ENCODE data around the gene GTPBP10. TPM values are rescaled to one million over a fixed set of nuclear protein-coding genes. Genes with fewer than 3 reads are reported as not detected.
"Not testable (repeated sequence)": the region's sequence is repeated elsewhere in the genome, so short reads cannot be mapped to it uniquely, and the experiment has no call there.

Gene GTPBP10
- total RNA-seq, 2 experiments from 2014 or later = 29.3 to 31.1 TPM

- Mint-ChIP-seq H3K36me3 (no peaks in the 10 kb centered on the region), H3K27me3 (peaks cover 7% of the 10 kb centered on the region), H3K4me1 (no peaks in the 10 kb centered on the region), H3K27ac (no peak overlapping the region), H3K9me3 (no peaks in the 10 kb centered on the region), H3K4me3 (no peak overlapping the region)
- POLR2A ChIA-PET = no interaction called here
- ATAC-seq (ENCODE audit: low read depth) (no peak), DNase-seq (no peak)
Measured at GRCh38 chr7:90334193-90334843, 12.2 kb upstream of the GTPBP10 start.

- H3K36me3 Mint-ChIP-seq; H3K4me1 Mint-ChIP-seq; H3K4me3 Mint-ChIP-seq; H3K27me3 Mint-ChIP-seq; H3K27ac Mint-ChIP-seq; POLR2A ChIA-PET; DNase-seq; H3K9me3 Mint-ChIP-seq; ATAC-seq (ENCODE audit: low read depth): not testable (repeated sequence)
Measured at GRCh38 chr7:90334926-90335325, 11.6 kb upstream of the GTPBP10 start.

GRCh38 chr7:90337106-90337505 is 9.4 kb upstream of the GTPBP10 start:
- DNase-seq = no peak
- H3K27ac Mint-ChIP-seq = no peak overlapping the region
- H3K36me3 Mint-ChIP-seq = no peaks in the 10 kb centered on the region
- POLR2A ChIA-PET = no interaction called here
- no peak overlapping the region for H3K4me3 Mint-ChIP-seq
- H3K9me3 Mint-ChIP-seq = no peaks in the 10 kb centered on the region
- H3K4me1 Mint-ChIP-seq = no peaks in the 10 kb centered on the region
- H3K27me3 Mint-ChIP-seq = peaks cover 4% of the 10 kb centered on the region
- ATAC-seq (ENCODE audit: low read depth) = no peak

GRCh38 chr7:90345016-90345415 is 1.5 kb upstream of the GTPBP10 start:
- no peaks in the 10 kb centered on the region for H3K9me3 Mint-ChIP-seq
- POLR2A ChIA-PET = no interaction called here
- DNase-seq = no peak
- peak overlapping the region; percentile 99 for H3K27ac Mint-ChIP-seq
- H3K4me1 Mint-ChIP-seq = peaks cover 21% of the 10 kb centered on the region
- H3K4me3 Mint-ChIP-seq = peak overlapping the region; percentile 95
- ATAC-seq (ENCODE audit: low read depth) = no peak
- no peaks in the 10 kb centered on the region for H3K27me3 Mint-ChIP-seq
- peaks cover 14% of the 10 kb centered on the region for H3K36me3 Mint-ChIP-seq

GRCh38 chr7:90345595-90346335 is 751 bp upstream of the GTPBP10 start:
- DNase-seq (no peak), ATAC-seq (ENCODE audit: low read depth) (peak; percentile 6)
- Mint-ChIP-seq H3K36me3 (peaks cover 17% of the 10 kb centered on the region), H3K4me3 (peak overlapping the region; percentile 95), H3K4me1 (peaks cover 21% of the 10 kb centered on the region), H3K27me3 (no peaks in the 10 kb centered on the region), H3K27ac (peak overlapping the region; percentile 99), H3K9me3 (no peaks in the 10 kb centered on the region)
- POLR2A ChIA-PET = interaction anchor here (0.7 to 1.5 kb wide), 4 partner anchors 21 to 1535 kb away, joined by 3 to 4 read pairs (median 3); partner anchors contain the start of gene MTERF1

GRCh38 chr7:90347759-90348158 is 1.2 kb downstream of the GTPBP10 start:
- H3K27me3 Mint-ChIP-seq = no peaks in the 10 kb centered on the region
- POLR2A ChIA-PET = interaction anchor here (1.6 kb wide), 1 partner anchor 56 kb away, joined by 6 read pairs; the partner anchor contains the start of gene CLDN12
- ATAC-seq (ENCODE audit: low read depth) (no peak), DNase-seq (no peak)
- H3K9me3 Mint-ChIP-seq = no peaks in the 10 kb centered on the region
- H3K4me3 Mint-ChIP-seq = peak overlapping the region; percentile 95
- peaks cover 24% of the 10 kb centered on the region for H3K4me1 Mint-ChIP-seq
- H3K27ac Mint-ChIP-seq = peak overlapping the region; percentile 99
- H3K36me3 Mint-ChIP-seq = peaks cover 21% of the 10 kb centered on the region

- Mint-ChIP-seq H3K4me1 (peaks cover 24% of the 10 kb centered on the region), H3K36me3 (peaks cover 28% of the 10 kb centered on the region), H3K4me3 (no peak overlapping the region), H3K9me3 (no peaks in the 10 kb centered on the region), H3K27ac (no peak overlapping the region), H3K27me3 (no peaks in the 10 kb centered on the region)
- POLR2A ChIA-PET = no interaction called here
- no peak for ATAC-seq (ENCODE audit: low read depth)
- DNase-seq = no peak
Measured at GRCh38 chr7:90349305-90349704, 2.8 kb downstream of the GTPBP10 start.

- H3K9me3 Mint-ChIP-seq; DNase-seq; H3K27ac Mint-ChIP-seq; H3K27me3 Mint-ChIP-seq; H3K4me3 Mint-ChIP-seq; POLR2A ChIA-PET; ATAC-seq (ENCODE audit: low read depth): not testable (repeated sequence)
- Mint-ChIP-seq H3K36me3 (peaks cover 30% of the 10 kb centered on the region), H3K4me1 (peaks cover 22% of the 10 kb centered on the region)
Measured at GRCh38 chr7:90350032-90350431, 3.5 kb downstream of the GTPBP10 start.

- Mint-ChIP-seq H3K27ac (no peak overlapping the region), H3K27me3 (no peaks in the 10 kb centered on the region), H3K4me3 (no peak overlapping the region), H3K4me1 (peaks cover 15% of the 10 kb centered on the region), H3K9me3 (peaks cover 5% of the 10 kb centered on the region), H3K36me3 (peaks cover 45% of the 10 kb centered on the region)
- no peak for DNase-seq
- POLR2A ChIA-PET = no interaction called here
- no peak for ATAC-seq (ENCODE audit: low read depth)
Measured at GRCh38 chr7:90351987-90352386, 5.5 kb downstream of the GTPBP10 start.

GRCh38 chr7:90383422-90383821 is 36.9 kb downstream of the GTPBP10 start:
- no peaks in the 10 kb centered on the region for H3K27me3 Mint-ChIP-seq
- DNase-seq (no peak), ATAC-seq (ENCODE audit: low read depth) (no peak)
- H3K36me3 Mint-ChIP-seq = peaks cover 55% of the 10 kb centered on the region
- POLR2A ChIA-PET = no interaction called here
- no peak overlapping the region for H3K27ac Mint-ChIP-seq
- H3K4me1 Mint-ChIP-seq = no peaks in the 10 kb centered on the region
- H3K4me3 Mint-ChIP-seq = no peak overlapping the region
- no peaks in the 10 kb centered on the region for H3K9me3 Mint-ChIP-seq

- POLR2A ChIA-PET = no interaction called here
- DNase-seq = no peak
- no peak overlapping the region for H3K4me3 Mint-ChIP-seq
- no peaks in the 10 kb centered on the region for H3K4me1 Mint-ChIP-seq
- no peaks in the 10 kb centered on the region for H3K9me3 Mint-ChIP-seq
- ATAC-seq (ENCODE audit: low read depth) = no peak
- H3K36me3 Mint-ChIP-seq = peaks cover 54% of the 10 kb centered on the region
- no peak overlapping the region for H3K27ac Mint-ChIP-seq
- H3K27me3 Mint-ChIP-seq = no peaks in the 10 kb centered on the region
Measured at GRCh38 chr7:90383861-90384260, 37.3 kb downstream of the GTPBP10 start.

GRCh38 chr7:90384433-90384832 is 37.9 kb downstream of the GTPBP10 start:
- H3K4me3 Mint-ChIP-seq = no peak overlapping the region
- H3K36me3 Mint-ChIP-seq = peaks cover 50% of the 10 kb centered on the region

GRCh38 chr7:90387470-90388240 is 41.1 kb downstream of the GTPBP10 start:
- Mint-ChIP-seq H3K4me3 (no peak overlapping the region), H3K27me3 (no peaks in the 10 kb centered on the region), H3K9me3 (peaks cover 4% of the 10 kb centered on the region), H3K27ac (no peak overlapping the region), H3K4me1 (no peaks in the 10 kb centered on the region), H3K36me3 (peaks cover 43% of the 10 kb centered on the region)
- ATAC-seq (ENCODE audit: low read depth) (no peak), DNase-seq (no peak)
- POLR2A ChIA-PET = no interaction called here

More at GRCh38 chr7:90384433-90384832, 37.9 kb downstream of the GTPBP10 start:
- H3K4me1 Mint-ChIP-seq = no peaks in the 10 kb centered on the region
- POLR2A ChIA-PET = no interaction called here
- no peak for ATAC-seq (ENCODE audit: low read depth)
- H3K9me3 Mint-ChIP-seq = no peaks in the 10 kb centered on the region
- H3K27me3 Mint-ChIP-seq = no peaks in the 10 kb centered on the region
- H3K27ac Mint-ChIP-seq = no peak overlapping the region
- no peak for DNase-seq

Measured in activated naive CD8-positive, alpha-beta T cell treated with anti-CD3 and anti-CD28 coated beads, Interleukin-2, amount 10 ng/mL, durations not matched to agents 7 days and 5 days (primary cell).